Measurements from ENCODE around the gene C10orf67.

Gene C10orf67

DNA sequence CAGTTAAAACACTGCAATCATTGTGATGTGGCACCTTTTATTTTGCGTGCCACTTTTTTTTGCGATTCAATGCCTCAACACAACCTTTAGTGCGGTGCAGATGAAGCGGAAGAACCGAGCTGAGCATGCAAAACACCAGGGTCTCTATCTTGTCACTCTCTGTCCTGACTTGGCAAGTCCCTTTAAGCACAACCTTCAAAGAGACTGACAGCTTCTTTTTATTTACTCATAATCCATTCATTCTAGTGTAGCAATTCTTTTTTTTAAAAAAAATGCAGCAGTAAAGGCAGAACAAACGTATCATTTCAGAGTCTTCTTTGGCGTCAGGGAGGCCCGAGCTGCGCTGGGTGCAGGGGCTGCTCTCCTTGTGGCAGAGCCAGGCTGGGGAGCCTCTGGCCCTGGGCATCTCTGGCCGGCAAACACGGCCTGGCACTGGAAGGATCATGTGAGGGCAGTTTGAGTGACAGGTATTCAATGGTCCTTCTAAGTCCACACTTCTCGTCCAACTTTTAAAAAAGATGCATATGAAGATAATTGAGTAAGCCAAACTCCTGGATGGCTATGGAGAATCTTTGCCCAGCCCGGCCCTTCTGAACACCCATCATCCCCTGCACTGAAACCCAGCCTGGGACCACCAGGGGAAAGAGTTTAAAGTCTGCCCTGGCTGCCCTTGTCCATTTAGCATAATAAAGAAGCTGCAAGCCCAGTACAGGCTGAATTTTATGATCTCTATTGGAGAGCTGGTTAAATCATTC lies 148.6 kb downstream of the C10orf67 start:
- no peak for DNase-seq

- DNase-seq, result no peak
These were observed 149.4 kb downstream of the C10orf67 start for GRCh38 chr10:23194966-23195845.

DNA sequence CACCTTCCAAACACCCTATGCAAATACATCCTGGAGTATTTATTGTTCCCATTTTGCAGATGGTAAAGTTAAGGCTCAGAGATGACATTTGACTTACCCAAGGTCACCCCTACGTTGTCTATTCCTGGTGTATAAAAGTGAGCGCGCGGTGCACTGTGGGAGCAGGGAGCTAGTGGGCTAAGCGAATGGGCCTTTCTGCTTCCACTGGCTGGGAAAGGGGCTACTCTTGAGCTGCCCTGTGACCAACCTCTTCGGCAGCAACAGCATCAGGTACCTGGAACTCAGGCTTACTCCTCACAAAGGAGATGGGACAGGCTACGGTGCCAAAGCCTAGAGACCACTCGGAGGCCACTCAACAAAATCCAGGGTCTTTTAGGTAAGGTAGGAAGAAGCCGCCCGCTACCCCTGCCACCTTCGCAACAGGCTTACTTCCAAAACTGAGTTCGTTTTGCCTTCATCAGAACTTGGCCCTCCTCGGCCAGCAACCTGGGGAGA lies 150.1 kb downstream of the C10orf67 start:
- DNase-seq, result no peak

- no peak for DNase-seq
These were observed 151.0 kb downstream of the C10orf67 start for GRCh38 chr10:23193435-23194074.

- DNase-seq, result peak in 1 of 2 experiments; percentile 47
These were observed 151.7 kb downstream of the C10orf67 start for GRCh38 chr10:23192712-23193434.

- DNase-seq, result no peak
These were observed 152.6 kb downstream of the C10orf67 start, which contains the start of gene PTF1A for GRCh38 chr10:23191764-23192711. Gene PTF1A (plus strand): TSS chr10:23192312. CDS start chr10:23192531, 219 bp downstream.

DNA sequence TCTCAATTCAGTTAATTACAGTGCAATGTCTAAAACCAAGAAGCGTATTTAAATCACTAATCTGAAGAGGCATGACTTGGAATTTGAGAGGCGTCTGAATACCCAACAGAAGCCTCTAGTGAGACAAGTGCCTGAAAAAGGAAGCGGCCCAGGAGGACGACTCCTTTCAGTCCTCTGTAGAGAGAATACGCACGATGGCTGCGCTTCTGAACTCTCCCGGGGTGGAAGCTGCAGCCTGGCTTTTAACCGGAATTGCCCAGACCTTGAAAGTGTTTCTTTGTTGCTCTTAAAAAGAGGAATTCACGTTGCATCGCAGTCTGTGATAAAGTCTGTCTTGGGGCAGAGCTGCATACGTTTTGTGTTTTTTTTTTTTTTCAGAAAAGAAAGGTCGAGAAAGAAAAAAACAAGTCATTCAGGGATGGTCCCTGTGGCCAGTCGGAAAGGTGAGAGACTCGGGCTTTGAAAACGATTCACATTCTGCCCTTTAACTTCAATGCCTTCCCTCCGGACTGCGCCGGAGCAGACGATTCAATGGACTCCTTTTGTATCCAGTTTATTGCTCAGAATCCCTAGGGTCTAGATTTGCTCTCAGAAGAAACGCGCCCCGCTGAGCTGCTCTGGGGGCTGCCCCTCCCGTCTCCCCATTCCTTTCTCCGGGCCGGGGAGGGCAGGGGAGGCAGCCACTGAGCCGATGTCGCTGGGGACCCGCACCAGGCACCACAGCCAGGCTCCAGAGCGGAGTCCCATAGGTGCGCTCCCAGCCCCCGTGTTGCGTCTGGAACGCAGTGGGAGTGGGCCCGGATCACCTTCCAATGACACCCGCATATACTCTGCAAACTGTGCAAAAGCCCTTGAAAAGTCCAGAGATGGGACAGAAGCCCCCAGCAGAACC lies 153.5 kb downstream of the C10orf67 start:
- peak in 1 of 2 experiments; percentile 19 for DNase-seq

DNA sequence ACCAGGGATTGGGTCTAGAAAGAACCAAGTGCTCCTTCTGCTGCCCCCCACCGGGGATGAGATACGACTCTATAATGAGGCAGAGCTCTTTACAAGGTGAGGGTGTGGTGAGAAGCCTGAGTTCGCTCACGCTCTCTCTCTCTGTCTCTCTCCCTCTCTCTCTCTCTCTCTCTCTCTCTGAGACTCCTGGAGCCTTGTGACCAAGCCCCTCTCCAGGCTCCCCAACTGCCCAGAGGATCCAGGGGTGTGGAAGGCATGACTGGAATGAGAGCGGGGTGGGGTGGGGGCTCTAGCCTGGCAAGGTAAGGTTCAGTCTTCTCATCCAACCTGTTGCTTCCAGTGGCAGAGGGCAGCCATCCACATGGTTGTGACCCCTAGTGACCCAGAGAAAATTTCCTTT lies 155.6 kb downstream of the C10orf67 start:
- no peak for DNase-seq

DNA sequence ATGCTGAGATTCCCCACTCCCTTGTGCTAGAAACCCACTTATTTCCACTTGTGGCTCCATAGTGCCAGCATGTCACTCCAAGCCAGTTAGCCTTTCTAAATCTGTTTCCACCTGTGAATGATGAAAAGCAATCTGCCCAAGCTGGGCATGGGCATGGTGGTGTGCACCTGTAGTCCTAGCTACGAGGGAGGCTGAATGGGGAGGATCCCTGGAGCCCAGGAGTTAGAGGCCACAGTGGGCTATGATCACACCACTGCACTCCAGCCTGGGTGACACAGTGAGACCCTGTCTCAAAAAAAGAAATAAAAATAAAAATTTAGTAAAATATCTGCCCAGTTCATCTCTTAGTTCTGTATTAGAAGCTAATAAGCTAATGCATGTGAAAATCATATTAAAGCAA lies 157.4 kb downstream of the C10orf67 start:
- DNase-seq, result no peak

DNA sequence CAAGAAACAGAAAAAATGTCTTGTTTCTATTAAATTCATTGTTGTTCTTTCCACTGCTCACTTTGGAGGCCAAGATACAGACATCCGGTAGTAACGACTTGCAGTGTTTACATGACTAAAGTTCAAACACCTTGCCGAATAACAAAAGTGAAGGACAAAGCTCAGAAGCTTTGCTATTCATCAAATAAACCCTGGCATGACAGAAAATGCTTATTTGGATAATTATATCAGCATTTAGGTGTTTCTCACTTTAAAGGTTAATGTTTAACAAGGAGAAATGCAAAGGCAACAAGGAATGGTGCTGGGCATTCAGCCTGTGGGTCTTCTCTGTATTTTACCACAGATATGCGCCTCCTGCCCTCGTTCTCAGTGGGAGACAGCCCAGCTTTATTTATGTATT lies 157.9 kb downstream of the C10orf67 start:
- no peak for DNase-seq

DNA sequence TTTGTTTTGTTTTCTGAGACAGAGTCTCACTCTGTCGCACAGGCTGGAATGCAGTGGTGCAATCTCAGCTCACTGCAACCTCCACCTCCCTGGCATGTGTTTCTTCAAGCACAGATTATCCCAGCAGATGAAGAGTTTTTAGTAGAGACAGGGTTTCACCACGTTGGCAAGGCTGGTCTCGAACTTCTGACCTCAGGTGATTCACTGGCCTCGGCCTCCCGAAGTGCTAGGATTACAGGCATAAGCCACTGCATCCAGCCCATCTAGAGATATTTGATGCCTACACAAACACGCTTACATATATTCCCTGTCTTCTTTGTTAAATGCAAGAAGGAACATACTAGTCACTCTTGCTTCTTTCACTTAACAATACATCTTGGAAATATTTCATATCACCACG lies 158.4 kb downstream of the C10orf67 start:
- DNase-seq, result no peak

DNA sequence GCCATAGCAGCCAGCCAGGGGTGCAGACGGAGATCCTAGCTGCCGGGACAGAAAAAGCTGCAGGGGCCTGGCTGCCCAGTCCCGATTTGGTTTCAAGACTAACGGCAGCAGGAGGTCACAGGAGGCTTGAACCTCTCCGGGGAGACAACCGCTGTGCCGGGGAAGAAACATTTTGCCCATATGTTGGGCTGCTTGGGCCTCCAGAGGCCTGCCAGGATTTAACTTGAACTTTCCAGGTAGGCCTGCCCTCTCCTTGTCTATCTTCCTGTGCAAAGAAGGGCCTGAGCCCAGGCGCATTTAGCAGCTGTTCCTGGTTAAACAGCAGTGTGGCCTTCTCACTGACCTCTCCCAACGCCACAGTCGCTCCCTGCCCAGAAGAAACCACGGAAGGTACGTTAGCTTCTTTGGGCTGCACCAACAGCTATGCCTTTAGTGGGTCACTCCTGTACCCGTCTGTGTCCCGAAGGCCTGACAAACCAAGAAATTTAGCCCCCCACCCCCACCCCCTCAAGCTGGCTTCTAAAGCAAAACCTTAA lies 169.6 kb downstream of the C10orf67 start:
- no peak for DNase-seq

GRCh38 chr10:23174074-23174976 lies 170.3 kb downstream of the C10orf67 start:
- no peak for DNase-seq

DNA sequence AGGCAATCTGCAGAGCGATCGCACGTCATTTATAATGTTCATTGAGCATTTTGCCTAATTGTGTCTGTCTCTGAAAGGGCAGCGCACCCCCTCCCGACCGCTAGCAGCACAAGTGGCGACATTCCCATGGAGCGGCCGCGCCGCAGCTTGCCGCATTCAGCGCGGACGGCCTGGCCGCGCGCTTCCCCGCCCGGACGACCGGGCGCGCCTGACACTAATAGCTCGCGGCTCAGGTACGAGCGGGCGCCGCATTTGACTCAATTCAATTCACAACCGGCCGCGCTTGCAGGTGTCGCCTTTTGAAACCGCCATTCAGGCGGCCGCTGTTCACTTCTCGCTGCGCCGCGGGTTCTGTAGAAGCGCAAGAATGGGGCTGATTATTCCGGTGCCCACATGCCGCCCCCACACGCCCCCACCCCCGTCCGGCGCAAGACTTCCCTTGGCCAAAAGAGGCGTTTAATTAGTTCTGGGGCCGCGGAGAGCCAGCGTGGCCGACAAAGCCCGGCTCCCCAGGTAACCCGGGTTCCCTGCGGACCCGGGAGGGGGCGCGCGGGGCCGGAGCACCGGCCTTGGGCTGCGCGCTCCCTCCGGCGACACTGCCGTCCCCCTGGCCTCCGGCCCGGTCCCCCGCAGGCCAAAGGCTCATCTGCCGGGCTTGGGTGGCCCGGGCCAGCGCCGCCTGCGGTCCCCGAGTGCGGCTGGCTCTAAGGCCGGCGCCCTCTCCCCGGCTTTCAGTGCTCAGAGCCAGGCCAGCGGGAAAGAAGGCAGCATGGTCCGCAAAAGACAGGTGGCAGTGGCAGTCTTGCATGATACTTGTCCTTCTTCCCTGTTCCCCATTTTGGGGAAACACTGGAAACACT lies 171.2 kb downstream of the C10orf67 start:
- peak in 1 of 2 experiments; percentile 79 for DNase-seq

GRCh38 chr10:23172429-23173213 lies 172.0 kb downstream of the C10orf67 start:
- no peak for DNase-seq

DNA sequence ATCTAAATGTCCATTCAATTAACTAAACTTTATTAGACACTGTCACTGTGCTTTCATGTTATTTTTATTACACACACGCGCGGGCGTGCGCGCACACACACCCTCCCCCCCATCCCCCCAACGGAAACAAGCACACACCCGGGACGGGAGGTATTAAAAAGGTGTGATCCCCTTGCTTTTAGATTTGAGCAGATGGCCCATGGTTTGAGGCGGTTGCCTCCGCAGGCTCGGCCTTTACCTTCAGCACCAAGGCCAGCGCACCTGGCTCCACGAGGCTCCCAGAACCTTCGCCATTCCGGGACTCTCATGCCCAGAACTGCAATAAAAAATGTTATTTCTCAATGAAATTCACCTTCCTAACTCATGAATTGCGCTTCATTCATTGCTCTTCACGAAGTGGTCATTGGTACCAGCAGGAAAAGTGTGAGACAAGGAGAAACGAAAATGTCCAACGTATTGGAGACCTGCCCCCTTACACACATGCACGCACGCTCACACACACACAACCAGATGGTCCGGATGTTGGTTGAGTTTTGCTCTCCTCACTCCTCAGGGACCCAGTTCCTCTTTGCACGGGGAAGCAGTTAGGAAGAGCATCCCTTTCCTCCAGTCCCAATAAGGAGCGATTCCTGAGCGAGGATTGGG lies 173.2 kb downstream of the C10orf67 start:
- DNase-seq, result no peak

All from NCI-H526 (cell line).